ENCODE results near the gene MAP4. TPM values are rescaled to one million over a fixed set of nuclear protein-coding genes. Genes with fewer than 3 reads are reported as not detected.

Gene MAP4
- total and polyA plus RNA-seq, 2 donors (not counting 1 experiment from before 2014, with no cell fraction given): 152 to 243 TPM

DNA sequence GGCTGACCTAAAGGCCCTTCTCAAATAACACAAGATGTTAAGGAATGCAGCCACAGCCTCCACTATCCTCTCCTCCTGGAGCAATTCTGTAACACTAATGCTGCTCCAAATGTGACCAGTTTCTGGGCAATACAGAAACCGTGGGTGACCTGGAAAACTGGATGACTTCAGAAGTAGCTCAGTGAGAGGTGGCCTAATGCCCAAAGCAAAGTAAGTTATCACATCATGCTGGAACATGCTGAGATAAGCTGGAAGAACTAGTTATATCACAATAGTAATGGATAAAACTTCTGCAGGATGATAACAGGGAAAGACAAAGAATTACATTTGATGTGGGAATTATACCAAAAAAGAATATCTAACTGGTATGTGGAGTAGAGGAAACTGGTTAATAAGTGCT is 141.3 kb downstream of the MAP4 start:
- H3K9me3 ChIP-seq (ENCODE audit: control insufficient read depth, insufficient read depth, low read depth, low read length): no peaks in the 10 kb centered on the region
- no peak overlapping the region for H3K27ac ChIP-seq (ENCODE audit: insufficient read depth, low read length)
- H3K4me2 ChIP-seq (ENCODE audit: extremely low read depth, insufficient read depth, low read length): no peak overlapping the region
- TF ChIP-seq, protein P1, sequence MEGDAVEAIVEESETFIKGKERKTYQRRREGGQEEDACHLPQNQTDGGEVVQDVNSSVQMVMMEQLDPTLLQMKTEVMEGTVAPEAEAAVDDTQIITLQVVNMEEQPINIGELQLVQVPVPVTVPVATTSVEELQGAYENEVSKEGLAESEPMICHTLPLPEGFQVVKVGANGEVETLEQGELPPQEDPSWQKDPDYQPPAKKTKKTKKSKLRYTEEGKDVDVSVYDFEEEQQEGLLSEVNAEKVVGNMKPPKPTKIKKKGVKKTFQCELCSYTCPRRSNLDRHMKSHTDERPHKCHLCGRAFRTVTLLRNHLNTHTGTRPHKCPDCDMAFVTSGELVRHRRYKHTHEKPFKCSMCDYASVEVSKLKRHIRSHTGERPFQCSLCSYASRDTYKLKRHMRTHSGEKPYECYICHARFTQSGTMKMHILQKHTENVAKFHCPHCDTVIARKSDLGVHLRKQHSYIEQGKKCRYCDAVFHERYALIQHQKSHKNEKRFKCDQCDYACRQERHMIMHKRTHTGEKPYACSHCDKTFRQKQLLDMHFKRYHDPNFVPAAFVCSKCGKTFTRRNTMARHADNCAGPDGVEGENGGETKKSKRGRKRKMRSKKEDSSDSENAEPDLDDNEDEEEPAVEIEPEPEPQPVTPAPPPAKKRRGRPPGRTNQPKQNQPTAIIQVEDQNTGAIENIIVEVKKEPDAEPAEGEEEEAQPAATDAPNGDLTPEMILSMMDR (conservative IDR thresholded peaks at IDR 0.05 in 1 of 2, IDR thresholded peaks at IDR 0.05 in 1 of 2; ENCODE audit: low read depth in 1 of 2, low read length in 2 of 2): no peak
- no peak for TF ChIP-seq EZH2 (IDR thresholded peaks at IDR 0.05; ENCODE audit: low read length, missing control alignments)
- no peak overlapping the region for H3K9ac ChIP-seq (ENCODE audit: insufficient read depth, low read length)
- H3K4me3 ChIP-seq (replicated peaks in 1 of 4; ENCODE audit: control extremely low read depth in 1 of 4, insufficient read depth in 1 of 4, low read depth in 3 of 4, low read length in 4 of 4): no peak overlapping the region
- H3K4me1 ChIP-seq (ENCODE audit: control insufficient read depth, extremely low read depth, insufficient read depth, low read length): no peaks in the 10 kb centered on the region
- no peaks in the 10 kb centered on the region for H3K79me2 ChIP-seq (ENCODE audit: control insufficient read depth, insufficient read depth, low read length)
- no peaks in the 10 kb centered on the region for H3K27me3 ChIP-seq (ENCODE audit: control insufficient read depth, insufficient read depth, low read length)
- DNase-seq (ENCODE audit: low read depth in 2 of 2): peak in 1 of 2 donors; percentile 18
- no peaks in the 10 kb centered on the region for H4K20me1 ChIP-seq (ENCODE audit: control insufficient read depth, extremely low read depth, insufficient read depth, low read length)
- H3K36me3 ChIP-seq (ENCODE audit: control insufficient read depth, insufficient read depth, low read length): peaks cover 25% of the 10 kb centered on the region
- no peak overlapping the region for H2AFZ ChIP-seq (ENCODE audit: low read length)

DNA sequence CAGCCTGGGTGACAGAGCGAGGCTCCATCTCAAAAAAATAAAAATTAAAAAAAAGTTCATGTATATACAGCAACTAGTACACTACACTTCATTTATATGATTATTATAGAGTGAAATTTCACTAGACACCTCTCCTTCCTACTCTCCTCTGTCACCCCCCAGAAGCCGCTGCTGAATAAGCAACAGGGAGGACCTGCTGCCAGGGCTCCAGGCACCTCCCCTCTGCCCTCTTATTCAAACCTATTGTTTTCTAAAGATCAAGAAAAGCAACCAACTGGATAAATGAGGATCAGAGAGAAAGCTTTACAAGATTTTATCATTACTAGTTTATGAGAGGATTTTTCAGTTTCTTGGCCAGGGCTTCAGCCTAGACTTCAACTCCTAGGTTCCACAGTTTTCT is 141.8 kb downstream of the MAP4 start:
- Histone ChIP-seq H3K27me3 (ENCODE audit: control insufficient read depth, insufficient read depth, low read length) (no peaks in the 10 kb centered on the region), H3K9me3 (ENCODE audit: control insufficient read depth, insufficient read depth, low read depth, low read length) (no peaks in the 10 kb centered on the region), H4K20me1 (ENCODE audit: control insufficient read depth, extremely low read depth, insufficient read depth, low read length) (no peaks in the 10 kb centered on the region), H3K9ac (ENCODE audit: insufficient read depth, low read length) (no peak overlapping the region), H3K27ac (ENCODE audit: insufficient read depth, low read length) (no peak overlapping the region), H2AFZ (ENCODE audit: low read length) (no peak overlapping the region), H3K4me3 (replicated peaks in 1 of 4; ENCODE audit: control extremely low read depth in 1 of 4, insufficient read depth in 1 of 4, low read depth in 3 of 4, low read length in 4 of 4) (no peak overlapping the region), H3K4me1 (ENCODE audit: control insufficient read depth, extremely low read depth, insufficient read depth, low read length) (no peaks in the 10 kb centered on the region), H3K79me2 (ENCODE audit: control insufficient read depth, insufficient read depth, low read length) (no peaks in the 10 kb centered on the region), H3K36me3 (ENCODE audit: control insufficient read depth, insufficient read depth, low read length) (peaks cover 26% of the 10 kb centered on the region), H3K4me2 (ENCODE audit: extremely low read depth, insufficient read depth, low read length) (no peak overlapping the region)
- no peak for TF ChIP-seq EZH2 (IDR thresholded peaks at IDR 0.05; ENCODE audit: low read length, missing control alignments)
- TF ChIP-seq, protein P1 (conservative IDR thresholded peaks at IDR 0.05 in 1 of 2, IDR thresholded peaks at IDR 0.05 in 1 of 2; ENCODE audit: low read depth in 1 of 2, low read length in 2 of 2): no peak
- DNase-seq (ENCODE audit: low read depth in 2 of 2): no peak

DNA sequence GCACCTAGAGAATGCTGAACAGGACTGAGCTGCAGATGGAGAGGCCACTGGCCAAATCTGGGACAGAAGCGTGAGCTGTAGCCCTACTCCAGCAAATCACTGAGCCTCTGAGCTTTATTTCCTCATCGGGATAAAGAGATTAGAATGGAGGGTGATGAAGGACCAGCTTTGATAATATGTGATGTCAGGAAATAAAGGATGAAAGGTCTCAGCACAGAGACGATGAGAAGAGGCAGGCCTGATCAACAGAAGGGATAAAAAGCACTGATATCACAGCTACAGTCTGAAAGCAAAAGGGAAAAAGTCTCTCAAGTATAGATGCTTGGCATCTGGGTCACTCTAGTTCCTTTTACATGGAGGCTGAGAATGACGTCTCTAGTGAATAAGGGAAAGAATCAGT is 143.3 kb downstream of the MAP4 start:
- no peak overlapping the region for H3K27ac ChIP-seq (ENCODE audit: insufficient read depth, low read length)
- H3K4me2 ChIP-seq (ENCODE audit: extremely low read depth, insufficient read depth, low read length): no peak overlapping the region
- H3K4me3 ChIP-seq (replicated peaks in 1 of 4; ENCODE audit: control extremely low read depth in 1 of 4, insufficient read depth in 1 of 4, low read depth in 3 of 4, low read length in 4 of 4): no peak overlapping the region
- no peaks in the 10 kb centered on the region for H3K79me2 ChIP-seq (ENCODE audit: control insufficient read depth, insufficient read depth, low read length)
- no peaks in the 10 kb centered on the region for H3K9me3 ChIP-seq (ENCODE audit: control insufficient read depth, insufficient read depth, low read depth, low read length)
- H3K4me1 ChIP-seq (ENCODE audit: control insufficient read depth, extremely low read depth, insufficient read depth, low read length): no peaks in the 10 kb centered on the region
- no peak for TF ChIP-seq EZH2 (IDR thresholded peaks at IDR 0.05; ENCODE audit: low read length, missing control alignments)
- TF ChIP-seq, protein P1 (conservative IDR thresholded peaks at IDR 0.05 in 1 of 2, IDR thresholded peaks at IDR 0.05 in 1 of 2; ENCODE audit: low read depth in 1 of 2, low read length in 2 of 2): no peak
- H3K27me3 ChIP-seq (ENCODE audit: control insufficient read depth, insufficient read depth, low read length): no peaks in the 10 kb centered on the region
- H2AFZ ChIP-seq (ENCODE audit: low read length): no peak overlapping the region
- H3K36me3 ChIP-seq (ENCODE audit: control insufficient read depth, insufficient read depth, low read length): peaks cover 26% of the 10 kb centered on the region
- DNase-seq (ENCODE audit: low read depth in 2 of 2): no peak
- no peaks in the 10 kb centered on the region for H4K20me1 ChIP-seq (ENCODE audit: control insufficient read depth, extremely low read depth, insufficient read depth, low read length)
- no peak overlapping the region for H3K9ac ChIP-seq (ENCODE audit: insufficient read depth, low read length)

All from fibroblast of lung (primary cell).